GM18526 (cell line): ENCODE measurements around the gene DGKE.

ENCODE experiments used
- POLR2A ChIP-seq: IDR thresholded peaks from 3 replicates; pipeline ENCODE4 v1.6.1; 2011; ENCODE audit not compliant: insufficient read length; ENCODE audit errors: extremely low read depth

DGKE gene

DNA sequence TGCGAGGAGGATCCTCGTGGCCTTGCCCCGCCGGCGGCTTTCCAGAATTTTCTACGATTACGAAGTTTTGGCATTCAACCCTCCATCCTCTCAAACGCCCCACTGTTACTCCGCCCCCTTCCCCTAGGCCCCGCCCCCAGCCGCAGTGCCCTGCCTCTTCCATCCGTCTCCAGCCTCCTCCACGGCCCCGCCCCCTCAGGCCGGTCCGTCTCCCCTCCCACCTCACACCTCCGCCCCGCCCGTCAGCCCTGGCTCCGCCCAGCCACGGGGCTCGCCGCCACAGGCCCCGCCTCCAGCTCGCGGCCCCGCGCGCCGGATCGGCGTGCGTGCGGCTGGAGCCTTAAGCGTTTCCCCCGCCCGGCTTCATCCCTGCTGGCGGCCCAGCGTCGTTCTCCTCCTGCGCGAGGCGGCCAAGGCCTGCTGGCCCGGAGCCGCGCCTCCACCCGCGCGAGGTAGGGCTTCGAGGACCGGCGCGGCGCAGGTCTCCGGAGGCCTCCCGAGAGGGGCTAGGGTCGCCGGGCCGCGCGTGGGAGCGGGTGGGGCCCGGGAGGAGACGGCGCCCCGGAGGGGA is at the start of gene DGKE, which contains the start of gene C17orf67:
Gene DGKE (plus strand): TSS at position 343 of the 571 bp plus-strand sequence. CDS start 645 bp downstream, outside the sequence.
Gene C17orf67 (minus strand): TSS at position 112 of the 571 bp plus-strand sequence. CDS start 18,110 bp downstream, outside the sequence.
- peak; percentile 59 for TF ChIP-seq POLR2A

DNA sequence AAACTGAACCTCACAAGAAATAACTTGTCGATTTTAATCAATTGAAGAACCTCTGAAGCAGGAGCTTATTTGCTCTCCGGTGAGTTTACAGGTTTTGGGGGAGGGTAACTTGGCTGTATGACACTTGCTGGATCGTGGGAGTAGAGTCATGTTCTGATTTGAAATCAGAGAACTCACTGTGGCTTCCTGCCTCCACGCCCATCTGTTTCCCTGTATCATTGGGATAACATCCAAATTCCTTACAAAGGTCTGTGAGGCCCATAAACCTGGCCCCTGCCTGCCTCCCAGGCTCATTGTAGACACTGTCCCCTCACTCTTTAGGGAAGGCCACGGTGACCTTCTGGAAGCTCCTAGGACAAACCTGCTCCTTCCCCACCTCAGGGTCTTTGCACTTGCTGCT is 48.5 kb upstream of the DGKE start:
- no peak for TF ChIP-seq POLR2A

DNA sequence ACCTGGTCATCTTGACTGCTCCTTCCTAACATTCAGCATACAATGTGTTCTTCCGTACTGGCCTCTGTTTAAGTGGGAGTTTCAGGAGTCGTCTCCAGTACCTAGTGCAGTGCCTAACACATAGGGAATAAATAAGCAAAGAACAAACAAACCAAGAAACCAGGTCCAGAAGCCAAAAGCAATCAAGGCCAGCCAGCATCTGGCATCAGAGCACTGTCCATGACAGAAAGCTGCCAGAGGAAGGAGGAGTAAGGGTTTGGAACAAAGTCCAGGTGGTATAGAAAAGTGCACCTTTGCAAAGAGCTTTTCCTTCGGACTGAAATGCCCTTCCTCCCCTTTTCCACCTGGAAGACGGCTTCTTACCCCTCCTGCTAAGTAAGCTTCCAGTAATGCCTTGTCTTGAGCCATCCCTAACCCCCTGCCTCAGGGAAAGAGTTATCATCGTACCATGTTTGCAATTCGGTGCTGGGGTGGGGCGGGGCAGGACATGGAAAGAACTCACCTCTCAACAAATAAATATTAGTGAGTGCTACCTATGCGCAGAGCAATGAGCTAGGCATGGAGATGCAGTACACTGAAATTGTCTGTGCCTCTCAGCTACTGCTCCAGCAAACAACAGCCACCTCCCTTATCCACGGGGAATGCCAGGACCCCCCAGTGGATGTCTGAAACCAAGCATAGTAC is 47.8 kb upstream of the DGKE start:
- no peak for TF ChIP-seq POLR2A

DNA sequence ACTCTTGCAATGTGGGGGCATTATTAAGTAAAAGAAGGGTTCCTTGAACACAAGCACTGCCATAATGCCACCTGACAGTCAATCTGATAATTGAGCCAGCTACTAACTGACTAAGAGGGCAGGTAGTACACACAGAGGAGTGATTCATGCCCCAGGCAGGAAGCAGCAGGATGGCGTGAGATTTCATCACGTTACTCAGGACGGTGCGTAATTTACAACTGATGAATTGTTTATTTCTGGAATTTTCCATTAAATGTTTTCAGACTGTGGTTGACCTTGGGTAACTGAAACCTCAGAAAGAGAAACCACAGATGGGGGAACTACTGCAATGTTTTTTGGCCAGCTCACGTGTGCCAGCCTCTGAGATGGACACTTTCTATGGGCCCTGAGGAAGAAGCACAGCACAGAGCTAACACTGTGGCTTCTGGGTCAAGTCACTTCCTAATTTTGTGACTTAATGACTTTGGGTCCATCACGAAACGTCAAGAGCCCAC is 46.9 kb upstream of the DGKE start:
- no peak for TF ChIP-seq POLR2A

DNA sequence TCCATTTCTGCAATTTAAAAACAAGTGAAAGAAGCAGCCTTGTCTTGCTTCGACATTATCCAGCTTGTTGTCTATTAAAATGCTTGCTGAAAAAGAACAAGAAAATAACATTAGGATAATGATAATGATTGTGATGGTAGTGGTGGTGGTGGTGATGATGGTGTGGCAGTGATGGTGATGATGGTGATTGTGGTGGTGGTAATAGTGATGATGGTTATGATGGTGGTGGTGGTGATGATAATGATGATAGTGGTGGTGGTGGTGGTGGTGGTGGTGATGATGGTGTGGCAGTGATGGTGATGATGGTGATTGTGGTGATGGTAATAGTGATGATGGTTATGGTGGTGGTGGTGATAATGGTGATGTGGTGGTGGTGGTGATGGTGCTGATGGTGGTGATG is 41.7 kb upstream of the DGKE start:
- TF ChIP-seq POLR2A, result no peak

DNA sequence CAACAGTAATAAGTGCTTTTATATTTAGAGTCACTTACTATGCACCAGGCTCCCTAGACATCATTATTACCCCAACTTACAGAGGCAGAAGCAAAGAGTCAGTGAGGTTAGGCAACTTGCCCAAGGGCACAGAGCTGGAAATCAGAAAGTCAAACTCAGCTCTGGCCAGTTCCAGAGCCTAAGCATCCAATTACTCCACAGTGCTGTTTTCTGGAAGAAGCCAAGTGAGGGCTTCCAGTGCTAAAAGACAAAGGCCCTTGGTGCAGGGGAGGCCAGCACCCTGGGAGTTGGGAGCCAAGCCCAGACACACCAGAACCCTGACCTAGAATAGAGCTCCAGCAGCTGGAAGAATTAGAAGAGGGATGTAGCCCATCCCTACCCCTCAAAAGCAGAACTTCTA is 40.4 kb upstream of the DGKE start:
- TF ChIP-seq POLR2A, result no peak

DNA sequence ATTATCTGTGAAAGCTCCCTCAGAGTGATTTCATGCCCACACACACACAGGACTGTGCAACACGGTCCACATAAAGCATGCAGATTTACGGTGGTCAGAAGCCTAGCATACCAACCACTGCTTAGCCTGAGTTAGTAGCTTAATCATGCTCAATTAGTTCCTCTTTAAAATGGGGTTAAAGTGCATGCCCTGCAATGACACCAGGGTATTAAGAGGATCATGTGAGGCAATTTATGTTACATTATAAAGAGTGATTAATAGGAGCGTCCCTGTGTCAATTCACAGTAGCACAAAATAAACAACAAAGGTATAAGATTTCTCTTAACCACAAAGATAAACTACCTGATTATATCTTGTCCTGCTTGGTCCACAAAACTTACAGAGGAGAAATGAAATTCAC is 40.0 kb upstream of the DGKE start:
- no peak for TF ChIP-seq POLR2A

DNA sequence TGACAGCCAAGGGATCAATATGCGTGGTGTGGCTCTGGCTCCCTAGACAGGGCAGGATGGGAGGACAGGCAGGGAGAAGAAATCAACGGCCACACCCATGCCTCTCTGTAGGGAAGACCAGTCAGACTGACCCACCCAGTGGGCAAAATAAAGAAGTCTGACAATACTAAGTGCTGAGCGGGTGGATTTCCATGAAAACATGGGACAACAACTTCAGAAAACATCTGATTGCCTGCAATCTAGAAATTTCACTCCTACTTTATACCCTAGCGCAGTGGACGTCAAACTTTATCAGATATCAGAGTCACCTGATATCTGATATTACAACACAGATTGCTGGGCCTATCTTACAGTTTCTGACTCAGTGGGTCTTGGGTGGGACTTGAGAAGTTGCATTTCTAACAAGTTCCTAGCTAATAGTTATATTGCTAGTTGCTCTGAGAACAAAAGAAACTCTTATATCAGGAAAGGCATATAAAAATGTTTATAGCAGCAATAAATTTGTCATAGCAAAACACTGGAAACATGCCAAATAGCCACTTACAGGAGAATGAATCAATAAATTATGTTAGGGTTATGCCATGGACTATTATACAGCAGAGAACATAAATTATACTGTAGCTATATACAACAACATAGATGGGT is 38.6 kb upstream of the DGKE start:
- no peak for TF ChIP-seq POLR2A

DNA sequence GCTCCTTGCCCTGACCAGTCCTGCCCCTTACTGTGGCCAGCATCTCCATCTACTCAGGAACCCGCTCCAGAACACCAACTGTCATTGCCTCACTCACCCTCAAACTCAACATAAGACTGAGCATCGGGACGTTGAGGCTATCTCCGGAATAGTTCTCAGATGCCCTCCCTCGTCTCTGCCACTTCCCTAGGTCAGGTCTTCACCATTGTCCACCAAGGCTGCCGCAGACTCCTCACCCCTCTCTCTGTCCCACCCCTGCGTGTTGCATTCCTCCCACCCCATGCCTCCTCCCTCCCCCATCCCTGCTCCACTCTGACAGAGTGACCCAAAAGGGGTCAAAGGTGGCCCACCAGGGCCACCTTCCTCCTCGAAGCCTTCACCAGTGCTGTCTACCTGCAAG is 37.4 kb upstream of the DGKE start:
- no peak for TF ChIP-seq POLR2A

DNA sequence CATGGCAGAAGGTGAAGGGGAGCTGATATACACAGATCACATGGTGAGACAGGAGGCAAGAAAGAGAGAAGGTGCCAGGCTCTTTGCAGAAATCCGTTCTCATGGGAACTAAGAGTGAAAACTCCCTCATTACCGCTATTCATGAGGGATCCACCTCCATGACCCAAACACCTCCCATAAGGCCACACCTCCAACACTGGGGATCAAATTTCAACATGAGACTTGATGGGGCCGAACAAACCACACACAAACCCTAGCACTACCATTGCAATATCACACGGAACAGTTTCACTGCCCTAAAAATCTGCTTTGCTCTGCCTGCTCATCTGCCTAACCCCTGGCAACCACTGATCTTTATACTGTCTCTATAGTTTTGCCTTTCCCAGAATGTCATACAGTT is 35.0 kb upstream of the DGKE start:
- TF ChIP-seq POLR2A, result no peak

DNA sequence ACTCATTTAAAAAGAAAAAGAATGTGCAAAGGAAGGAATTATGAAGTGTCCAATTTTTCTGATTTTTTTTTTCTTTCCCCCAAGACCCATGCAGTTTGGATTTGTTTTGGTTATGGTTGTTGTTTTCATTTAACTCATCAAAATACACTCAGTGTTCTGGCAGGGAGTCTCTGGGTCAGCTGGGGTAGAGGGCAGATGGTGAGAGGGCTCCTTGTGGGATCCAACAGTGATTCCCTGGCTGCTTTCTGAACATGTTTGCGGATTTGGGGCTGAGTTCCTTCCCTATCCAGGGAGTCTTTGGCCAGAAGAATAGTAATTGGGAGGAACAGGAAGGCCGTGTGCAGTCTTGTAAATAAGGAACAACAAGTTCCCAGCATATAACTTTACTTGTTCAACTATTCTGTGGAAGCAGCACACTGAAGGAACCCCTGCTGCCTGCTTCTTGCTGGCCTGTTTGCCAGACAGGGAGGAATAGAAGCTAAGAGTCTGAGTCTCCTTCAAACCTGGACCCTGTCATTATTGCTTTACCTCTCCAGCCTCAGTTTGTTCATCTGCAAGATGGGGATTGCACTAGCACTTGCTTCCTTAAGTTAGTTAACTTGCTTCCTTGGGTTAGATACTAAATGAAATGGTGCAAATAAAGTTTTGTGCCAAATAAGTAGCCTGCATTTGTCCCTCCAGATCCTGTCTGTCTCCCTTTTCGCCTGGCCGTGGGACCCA is 32.3 kb upstream of the DGKE start:
- TF ChIP-seq POLR2A, result no peak

DNA sequence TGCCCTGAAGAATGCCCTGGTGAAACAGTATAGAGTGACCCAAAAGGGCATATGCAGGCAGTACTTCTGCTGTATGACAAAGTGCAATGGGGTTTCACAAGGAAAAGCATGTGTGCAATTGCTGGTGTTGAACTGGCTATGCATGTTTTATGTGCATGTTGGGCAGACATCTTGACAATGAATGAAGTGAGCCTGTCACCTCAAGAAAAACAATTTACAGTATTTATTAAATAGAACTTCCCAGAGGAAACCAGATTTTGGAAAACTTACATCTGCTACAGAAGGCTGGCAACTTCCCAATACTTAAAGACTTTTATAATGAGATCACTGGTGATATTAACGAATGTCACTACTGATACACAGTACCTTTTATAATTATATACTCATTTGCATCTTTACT is 30.9 kb upstream of the DGKE start:
- TF ChIP-seq POLR2A, result no peak

DNA sequence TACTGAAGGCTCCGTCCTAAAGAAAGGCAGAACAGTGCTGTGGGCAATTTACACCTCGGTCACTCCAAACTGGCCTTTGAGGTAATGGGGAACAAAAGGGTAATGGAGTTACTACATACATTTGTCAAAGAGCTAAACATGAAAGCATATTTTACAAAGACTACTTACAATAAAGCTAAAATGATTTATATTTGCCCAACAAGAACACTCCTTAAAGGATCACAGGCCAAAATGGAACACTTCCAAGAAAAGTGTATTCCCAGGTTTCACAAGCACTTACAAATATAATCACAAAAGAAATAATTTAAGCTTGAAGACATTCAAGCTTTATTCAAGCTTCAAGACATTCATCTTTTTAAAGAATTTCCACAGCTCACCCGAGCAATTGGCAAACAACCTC is 29.5 kb upstream of the DGKE start:
- TF ChIP-seq POLR2A, result no peak

DNA sequence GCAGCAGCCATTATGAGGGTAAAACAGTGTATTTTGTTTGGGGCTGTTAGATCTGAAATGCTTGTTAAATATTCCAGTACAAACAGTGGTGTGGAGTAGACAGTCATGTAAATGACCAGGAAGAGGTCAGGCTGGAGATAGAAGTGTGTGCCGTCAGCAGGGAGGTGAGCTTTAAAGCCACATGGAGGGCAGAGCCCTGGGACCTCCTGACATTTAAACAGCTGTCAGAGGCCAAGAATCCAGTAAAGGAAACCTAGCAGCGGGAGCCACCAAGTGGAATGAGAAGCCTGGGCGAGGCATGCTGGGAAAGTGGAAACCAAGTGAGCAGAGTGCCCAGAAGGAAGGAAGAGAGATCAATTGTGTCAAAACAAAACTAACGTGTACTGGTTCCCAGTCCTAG is 27.0 kb upstream of the DGKE start:
- TF ChIP-seq POLR2A, result no peak

DNA sequence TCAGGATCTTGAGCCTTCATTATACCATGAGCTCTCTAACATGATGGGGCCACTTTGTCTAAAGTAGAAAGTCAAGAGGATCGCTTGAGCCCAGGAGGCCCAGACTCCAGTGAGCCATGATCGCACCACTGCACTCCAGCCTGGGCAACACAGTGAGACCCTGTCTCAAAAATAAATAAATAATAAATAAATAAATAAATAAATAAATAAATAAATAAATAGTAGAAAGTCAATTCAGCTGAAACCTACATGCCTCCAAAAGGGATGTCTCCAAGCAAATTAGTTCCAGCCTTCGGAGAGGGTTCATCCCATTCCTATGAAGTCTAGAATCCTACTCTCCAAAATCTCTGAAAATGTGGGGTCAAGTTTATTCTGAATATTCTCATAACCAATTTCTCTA is 26.2 kb upstream of the DGKE start:
- TF ChIP-seq POLR2A, result no peak

DNA sequence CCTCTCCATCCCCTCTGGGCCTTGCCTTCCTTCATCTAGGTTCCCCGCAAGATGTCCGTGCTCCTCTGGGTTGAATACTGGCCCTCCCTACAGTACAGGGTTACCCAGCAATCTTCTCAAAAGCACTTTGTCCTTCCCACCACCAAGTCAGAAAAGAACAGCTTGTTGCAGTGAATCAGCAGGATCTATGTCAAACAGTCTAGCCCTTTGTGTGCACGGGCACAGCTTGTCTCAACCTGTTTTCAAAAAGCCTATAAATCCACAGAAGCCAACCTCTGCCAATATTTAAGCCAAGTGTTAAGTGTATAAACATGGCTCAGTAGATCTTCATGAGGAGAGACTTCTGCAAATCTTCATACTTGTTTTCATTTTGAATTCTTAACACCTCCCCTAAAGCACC is 25.4 kb upstream of the DGKE start:
- no peak for TF ChIP-seq POLR2A
